Measurements from ENCODE around the gene TSPAN3.
A peak's percentile ranks its signal among the peaks of the same experiment; 100 is the strongest.

TSPAN3 gene

GRCh38 chr15:77053709-77054108, 17.2 kb downstream of the TSPAN3 start:
- DNase-seq (ENCODE audit: low spot score): no peak

DNA sequence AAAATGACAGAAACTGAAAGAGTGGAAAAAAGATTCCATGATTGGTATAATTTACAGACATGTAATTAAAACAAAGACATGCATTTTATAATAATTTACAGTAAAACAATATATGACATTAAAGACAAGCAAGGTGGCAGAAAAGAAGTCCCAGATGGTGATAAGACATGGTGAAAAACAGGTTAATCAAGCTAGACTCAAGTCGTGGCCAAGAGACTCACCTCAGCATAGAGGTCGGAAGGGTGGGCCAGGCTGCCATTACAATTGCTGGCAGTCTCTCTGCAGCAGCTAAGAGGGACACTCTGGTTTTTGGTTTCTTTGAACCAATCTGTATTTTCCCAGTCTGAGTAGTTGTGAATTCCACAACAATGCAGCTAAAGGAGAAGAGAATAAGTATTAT, 18.4 kb downstream of the TSPAN3 start:
- no peak for DNase-seq (ENCODE audit: low spot score)

DNA sequence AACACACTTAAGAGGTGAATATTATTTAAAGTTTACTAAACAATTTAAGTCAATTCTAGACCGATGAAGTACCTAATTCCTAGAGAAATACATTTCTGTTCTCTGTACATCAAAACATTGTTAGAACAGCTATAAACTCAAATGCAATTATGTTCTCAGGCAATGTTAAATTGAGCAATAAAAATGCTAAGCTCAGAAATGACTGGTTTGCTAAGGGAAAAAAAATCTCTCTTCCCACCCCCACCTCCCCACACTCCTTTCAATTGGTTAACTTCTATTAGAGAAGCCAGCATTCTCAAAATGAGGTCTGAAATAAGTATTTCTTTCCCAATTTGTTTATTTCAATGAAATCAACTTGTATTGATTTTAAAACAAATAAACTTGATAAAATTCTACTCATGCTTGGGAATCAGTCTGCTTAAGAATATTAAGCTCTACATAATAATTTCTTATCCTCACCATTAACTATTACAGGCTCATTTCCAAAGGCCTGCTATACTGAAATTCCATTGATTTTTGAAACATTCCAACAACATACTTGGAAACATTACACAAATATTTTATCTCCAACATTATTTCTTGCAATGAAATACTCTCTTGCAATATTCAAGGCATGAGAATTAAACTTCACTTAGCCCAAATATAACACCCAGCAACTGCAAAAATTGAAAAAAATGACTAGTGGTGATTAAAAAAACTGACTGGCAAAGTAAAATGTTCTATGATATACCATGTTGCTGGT, 22.6 kb downstream of the TSPAN3 start:
- peak; percentile 65 for DNase-seq (ENCODE audit: low spot score)

DNA sequence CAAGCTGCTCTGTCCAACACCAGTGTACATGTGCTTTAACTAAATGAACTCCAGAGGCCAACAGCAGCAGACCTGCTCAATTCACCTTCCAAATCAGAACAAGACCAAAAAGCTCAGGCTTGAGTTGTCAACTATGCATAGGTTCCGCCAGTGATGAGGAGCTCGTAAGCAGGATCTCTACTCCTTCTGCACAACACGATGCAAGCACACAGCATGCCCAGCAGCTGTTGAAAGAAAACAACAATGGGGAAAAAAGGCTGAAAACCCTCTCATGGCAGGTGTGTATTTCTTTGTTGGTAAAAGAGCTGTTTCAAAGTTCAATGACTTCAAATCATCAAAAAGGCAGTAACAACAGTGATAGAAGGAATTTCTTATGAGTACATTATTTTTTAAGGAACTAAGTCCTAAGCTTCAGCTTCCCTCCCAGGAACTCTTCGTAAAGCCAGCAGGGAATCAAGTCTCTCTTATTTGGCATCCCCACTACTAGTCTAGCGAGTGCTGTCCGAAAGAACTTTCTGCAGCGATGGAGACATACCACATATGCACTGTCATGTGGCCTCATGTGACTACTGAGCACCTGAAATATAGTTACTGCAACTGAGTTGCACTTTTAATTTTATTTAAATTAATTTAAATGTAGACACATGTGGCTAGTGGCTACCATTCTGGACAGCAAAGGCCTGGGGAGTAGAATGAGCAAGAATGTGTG, 24.1 kb downstream of the TSPAN3 start:
- no peak for DNase-seq (ENCODE audit: low spot score)

- DNase-seq (ENCODE audit: low spot score): no peak
Measured at GRCh38 chr15:77045985-77046384, 24.9 kb downstream of the TSPAN3 start.

DNA sequence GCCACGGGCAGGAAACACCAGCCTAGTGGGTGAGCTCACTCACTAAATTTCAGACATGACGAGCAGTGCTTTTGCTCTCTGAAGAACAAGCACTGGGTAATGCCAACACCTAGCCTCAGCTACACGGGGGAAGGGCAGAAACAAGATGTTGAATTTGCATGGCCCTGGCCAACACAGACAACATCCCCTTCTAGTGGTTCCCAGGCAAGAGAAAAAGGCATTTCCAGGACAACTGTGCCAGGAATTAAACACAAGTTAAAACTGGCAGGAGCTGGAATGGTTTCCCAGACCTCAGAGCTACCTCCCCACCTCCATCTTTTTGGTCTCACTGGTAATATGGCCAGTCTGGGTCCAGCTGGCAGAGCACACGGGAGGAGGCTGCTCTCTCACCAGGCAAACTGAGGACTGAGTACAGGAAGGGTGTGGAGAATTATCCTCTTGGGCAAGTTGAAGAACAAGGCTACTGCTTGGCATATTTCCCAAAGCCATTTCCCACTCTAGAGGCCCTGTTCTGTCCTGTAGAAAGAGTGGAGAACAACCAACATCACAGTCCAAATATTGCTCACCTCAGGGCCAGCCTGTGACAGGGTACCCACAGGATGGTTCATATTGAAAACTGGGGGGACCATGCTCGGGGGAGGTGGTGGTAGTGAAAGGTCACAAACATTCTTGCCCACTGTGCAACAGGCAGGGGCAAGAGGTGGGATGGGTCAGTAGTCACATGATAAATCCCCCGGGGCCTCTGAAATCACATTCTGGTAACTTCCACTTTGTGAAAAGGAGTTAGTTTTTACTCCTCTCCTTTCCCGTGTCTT, 26.5 kb downstream of the TSPAN3 start:
- DNase-seq (ENCODE audit: low spot score): no peak

- DNase-seq (ENCODE audit: low spot score): no peak
Measured at GRCh38 chr15:77042955-77043920, 27.7 kb downstream of the TSPAN3 start.

DNA sequence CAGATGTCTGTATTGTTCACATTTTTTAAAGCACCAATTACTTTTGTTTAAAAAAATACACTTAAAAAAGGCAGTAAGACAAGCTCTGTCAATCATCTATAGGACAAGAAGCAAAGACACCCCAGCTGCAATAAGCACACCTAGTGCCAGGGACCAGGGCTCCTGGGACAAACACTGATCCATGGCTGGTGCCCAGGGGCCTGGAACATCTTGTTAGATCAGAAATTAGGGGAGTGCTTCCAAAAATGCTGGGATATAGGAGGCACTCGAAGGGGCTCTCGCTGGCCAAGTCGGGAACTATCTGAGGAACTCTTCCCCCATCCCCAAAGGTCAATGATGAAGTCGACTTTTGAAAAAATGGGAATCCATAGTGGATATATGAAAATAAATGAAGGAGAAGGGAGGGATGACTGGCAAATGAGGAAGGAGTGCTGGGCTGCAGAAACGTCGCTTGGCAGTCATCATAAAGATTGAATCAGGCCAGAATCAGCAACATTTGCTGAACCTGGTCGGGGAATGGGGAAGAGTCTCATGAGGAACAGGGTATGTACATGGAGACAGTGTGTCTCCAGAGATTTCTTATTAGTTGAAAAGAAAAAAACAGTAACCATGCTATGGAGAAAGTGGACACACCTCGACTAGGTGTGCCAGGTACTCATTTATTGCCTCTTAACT, 28.5 kb downstream of the TSPAN3 start:
- no peak for DNase-seq (ENCODE audit: low spot score)

DNA sequence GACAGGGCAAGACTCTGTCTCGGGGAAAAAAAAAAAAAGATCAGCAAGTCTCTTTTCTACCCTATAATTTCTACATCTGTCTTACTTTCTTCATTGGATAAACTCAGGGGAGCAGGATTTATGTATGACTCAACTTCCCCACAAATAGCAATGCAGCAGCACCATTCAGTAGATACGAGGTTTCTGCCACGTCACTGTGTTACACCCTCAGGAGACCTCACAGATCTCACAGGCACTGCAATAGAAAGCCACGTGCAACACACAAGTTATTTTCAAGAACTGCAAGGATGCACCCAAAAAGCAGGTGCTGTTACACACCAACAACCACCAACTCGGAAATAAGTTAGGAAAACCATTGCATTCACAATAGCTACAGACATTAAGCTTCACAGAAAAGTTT, 30.2 kb downstream of the TSPAN3 start:
- DNase-seq (ENCODE audit: low spot score): no peak

GRCh38 chr15:77039848-77040247, 31.1 kb downstream of the TSPAN3 start:
- no peak for DNase-seq (ENCODE audit: low spot score)

DNA sequence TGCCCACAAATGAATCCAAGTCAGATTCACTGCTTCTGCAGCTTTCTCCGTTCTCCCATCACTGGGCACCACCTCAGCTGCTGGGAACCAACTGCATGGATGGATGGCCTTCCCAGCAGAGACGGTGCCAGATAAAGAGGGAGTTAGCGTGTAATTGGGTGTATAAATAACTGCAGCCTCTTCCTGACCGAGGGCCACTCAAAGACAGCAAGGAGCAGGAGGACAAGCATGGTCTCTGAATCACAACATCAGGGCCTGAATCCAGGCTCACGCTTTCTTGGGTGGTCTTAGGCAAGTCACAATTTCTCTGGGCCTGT, 31.7 kb downstream of the TSPAN3 start:
- DNase-seq (ENCODE audit: low spot score): no peak

- peak; percentile 33 for DNase-seq (ENCODE audit: low spot score)
Measured at GRCh38 chr15:77038312-77039216, 32.3 kb downstream of the TSPAN3 start.

GRCh38 chr15:77037388-77038209, 33.3 kb downstream of the TSPAN3 start:
- DNase-seq (ENCODE audit: low spot score): peak; percentile 5

DNA sequence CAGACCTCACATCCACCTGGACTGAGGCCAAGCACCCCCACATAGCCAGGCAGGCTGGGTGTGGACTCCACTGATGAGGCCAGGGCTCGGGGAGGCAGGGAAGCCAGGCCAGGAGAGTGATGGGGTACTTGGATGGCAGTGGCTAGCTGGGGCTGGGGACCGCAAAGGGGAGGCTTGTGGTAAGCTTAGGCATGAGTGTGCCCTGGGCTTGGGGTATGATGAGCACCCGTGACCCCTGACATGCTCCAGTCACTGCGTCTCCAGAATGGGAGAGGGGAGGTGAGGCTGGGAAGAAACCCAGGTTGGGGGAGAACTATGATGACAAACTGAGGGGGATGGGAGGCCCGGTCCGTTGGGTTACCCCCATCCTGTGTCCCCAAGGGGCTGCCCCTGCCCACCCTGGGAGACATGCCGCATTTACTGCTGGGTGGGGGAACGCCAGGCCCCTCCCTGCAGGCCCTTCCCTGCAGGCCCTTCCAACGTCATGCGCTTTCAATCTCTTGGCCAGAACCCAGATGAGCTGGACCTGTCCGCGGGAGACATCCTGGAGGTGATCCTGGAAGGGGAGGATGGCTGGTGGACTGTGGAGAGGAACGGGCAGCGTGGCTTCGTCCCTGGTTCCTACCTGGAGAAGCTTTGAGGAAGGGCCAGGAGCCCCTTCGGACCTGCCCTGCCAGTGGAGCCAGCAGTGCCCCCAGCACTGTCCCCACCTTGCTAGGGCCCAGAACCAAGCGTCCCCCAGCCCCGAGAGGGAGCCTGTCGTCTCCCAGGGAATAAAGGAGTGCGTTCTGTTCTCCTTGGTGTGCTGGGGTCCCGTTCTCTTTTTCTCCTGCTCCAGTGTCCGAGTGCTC, 34.1 kb downstream of the TSPAN3 start:
- no peak for DNase-seq (ENCODE audit: low spot score)

GRCh38 chr15:77035999-77036471, 34.9 kb downstream of the TSPAN3 start:
- DNase-seq (ENCODE audit: low spot score): no peak

- no peak for DNase-seq (ENCODE audit: low spot score)
Measured at GRCh38 chr15:77035584-77035983, 35.3 kb downstream of the TSPAN3 start.

DNA sequence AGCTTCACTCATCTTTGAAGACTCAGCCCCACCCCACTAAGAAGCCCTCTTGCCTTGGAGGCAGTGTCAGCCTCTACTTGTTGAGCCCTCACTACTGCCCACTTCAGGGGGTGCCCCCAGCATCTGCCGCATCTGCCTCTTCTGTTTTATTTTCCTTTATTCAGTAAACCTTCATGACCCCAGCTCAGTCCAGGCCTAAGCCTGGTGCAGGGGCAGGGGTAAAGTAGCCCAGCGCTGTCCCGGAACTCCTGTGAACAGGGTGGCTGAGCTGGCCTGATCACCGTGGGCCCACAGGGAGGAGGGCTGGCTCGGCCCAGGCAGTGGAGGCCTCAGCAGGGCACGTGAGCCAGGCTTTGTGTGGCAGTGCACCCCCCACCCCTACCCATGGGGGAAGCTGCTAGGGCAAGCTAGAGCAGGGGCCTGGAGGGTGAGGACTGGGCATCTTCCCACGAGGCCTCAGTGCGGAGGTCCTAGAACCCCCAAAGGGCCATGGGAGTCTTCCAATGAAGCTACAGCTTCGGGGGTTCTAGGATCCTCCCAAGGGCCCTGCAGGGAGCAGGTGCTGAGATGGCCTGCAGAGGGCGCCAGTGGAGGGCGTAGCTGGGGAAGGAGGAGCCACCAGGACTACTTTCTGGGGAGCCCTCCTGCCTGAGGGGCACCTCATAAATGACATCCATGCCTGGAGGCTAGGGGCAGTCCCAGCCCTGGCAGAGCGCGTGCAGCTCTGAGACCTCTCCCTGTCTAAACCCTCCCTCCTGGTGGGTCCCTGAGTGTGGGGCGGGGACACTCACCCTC, 36.0 kb downstream of the TSPAN3 start:
- peak; percentile 57 for DNase-seq (ENCODE audit: low spot score)
